GM12865 (cell line): ENCODE results near the gene SBSN.

Source experiments
- DNase-seq: peaks from one replicate; pipeline ENCODE4 v3.0.0; 2010; ENCODE audit warnings: low read depth
- H3K4me3 ChIP-seq: 2 replicates; pipeline ENCODE4 v1.5.1; 2011; ENCODE audit warnings: mild to moderate bottlenecking, low read depth, low read length, control low read depth
- CTCF ChIP-seq: IDR thresholded peaks from 2 replicates; pipeline ENCODE4 v1.5.1; 2011; ENCODE audit warnings: low read length, control low read depth, low read depth, inconsistent platforms; ENCODE audit not compliant: insufficient read depth; ENCODE audit errors: missing control alignments

Gene SBSN

GRCh38 chr19:35531291-35531690, 3.2 kb upstream of the SBSN start:
- TF ChIP-seq CTCF, result no peak
- no peak overlapping the region for H3K4me3 ChIP-seq
- DNase-seq, result no peak

GRCh38 chr19:35529241-35530218, 1.4 kb upstream of the SBSN start:
- no peak for DNase-seq
- no peak overlapping the region for H3K4me3 ChIP-seq
- no peak for TF ChIP-seq CTCF

GRCh38 chr19:35525873-35526272, 2.2 kb downstream of the SBSN start:
- TF ChIP-seq CTCF, result no peak
- DNase-seq, result no peak
- H3K4me3 ChIP-seq, result no peak overlapping the region

- no peak for DNase-seq
- no peak for TF ChIP-seq CTCF
- H3K4me3 ChIP-seq, result no peak overlapping the region
Observed at GRCh38 chr19:35524181-35524837, 3.8 kb downstream of the SBSN start.

- DNase-seq, result no peak
- TF ChIP-seq CTCF, result no peak
- no peak overlapping the region for H3K4me3 ChIP-seq
Observed at GRCh38 chr19:35522745-35523327, 5.3 kb downstream of the SBSN start.

- TF ChIP-seq CTCF, result no peak
- no peak for DNase-seq
- no peak overlapping the region for H3K4me3 ChIP-seq
Observed at GRCh38 chr19:35521124-35521743, 6.9 kb downstream of the SBSN start.
